OCI-LY7 (cell line): ENCODE data around the gene COX6A1.

Experiments
- EZH2phosphoT487 ChIP-seq: fragments of 200-600 bp; sonication (generic); IDR thresholded peaks from 2 replicates; pipeline ENCODE4 v1.6.1; 2018; ENCODE audit warnings: low read depth, borderline replicate concordance, mild to moderate bottlenecking, mixed run types, antibody characterized with exemption, low read length, moderate library complexity, mixed read lengths
- TF ChIP-seq, protein P1 (sequence below): fragments of 200-600 bp; sonication (generic); conservative IDR thresholded peaks from 2 replicates; pipeline ENCODE4 v1.5.1; 2014; ENCODE audit warnings: mild to moderate bottlenecking, antibody characterized with exemption, low read length, moderate library complexity, mixed read lengths

DNA sequence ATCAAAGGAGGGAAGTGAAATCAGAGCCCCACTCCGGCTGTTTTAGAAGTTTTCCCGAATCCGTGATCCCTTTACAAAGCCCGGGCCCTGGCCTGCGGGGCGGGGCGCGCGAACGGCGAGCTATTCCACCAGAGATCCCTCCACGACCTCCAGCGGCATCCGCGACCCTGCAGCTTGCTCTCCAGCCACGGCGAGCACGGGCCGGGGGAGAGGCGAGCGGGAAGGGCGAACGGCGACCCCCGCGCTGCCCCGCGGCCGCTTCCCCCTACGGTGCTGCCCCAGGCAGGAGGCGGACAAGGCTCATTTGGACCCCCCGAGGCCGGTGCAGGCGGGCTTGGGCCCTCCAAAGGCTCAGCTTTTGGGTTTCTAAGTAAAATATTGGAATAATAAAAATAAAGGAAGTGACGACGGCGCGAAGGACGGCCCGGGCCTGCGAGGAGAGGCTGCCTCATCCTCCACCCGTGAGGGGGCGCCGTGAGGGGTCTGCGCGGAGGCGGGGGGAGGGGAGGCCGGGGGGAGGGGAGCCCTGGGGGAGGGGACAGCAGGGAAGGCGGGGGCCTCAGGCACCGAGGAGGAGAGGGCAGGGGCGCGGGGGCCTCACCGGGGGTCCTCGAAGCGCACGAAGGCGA lies 31.0 kb downstream of the COX6A1 start:
- no peak for TF ChIP-seq EZH2phosphoT487
- TF ChIP-seq, protein P1, sequence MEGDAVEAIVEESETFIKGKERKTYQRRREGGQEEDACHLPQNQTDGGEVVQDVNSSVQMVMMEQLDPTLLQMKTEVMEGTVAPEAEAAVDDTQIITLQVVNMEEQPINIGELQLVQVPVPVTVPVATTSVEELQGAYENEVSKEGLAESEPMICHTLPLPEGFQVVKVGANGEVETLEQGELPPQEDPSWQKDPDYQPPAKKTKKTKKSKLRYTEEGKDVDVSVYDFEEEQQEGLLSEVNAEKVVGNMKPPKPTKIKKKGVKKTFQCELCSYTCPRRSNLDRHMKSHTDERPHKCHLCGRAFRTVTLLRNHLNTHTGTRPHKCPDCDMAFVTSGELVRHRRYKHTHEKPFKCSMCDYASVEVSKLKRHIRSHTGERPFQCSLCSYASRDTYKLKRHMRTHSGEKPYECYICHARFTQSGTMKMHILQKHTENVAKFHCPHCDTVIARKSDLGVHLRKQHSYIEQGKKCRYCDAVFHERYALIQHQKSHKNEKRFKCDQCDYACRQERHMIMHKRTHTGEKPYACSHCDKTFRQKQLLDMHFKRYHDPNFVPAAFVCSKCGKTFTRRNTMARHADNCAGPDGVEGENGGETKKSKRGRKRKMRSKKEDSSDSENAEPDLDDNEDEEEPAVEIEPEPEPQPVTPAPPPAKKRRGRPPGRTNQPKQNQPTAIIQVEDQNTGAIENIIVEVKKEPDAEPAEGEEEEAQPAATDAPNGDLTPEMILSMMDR: peak; percentile 34
